ENCODE measurements around the gene ORC5.

ORC5 gene

DNA sequence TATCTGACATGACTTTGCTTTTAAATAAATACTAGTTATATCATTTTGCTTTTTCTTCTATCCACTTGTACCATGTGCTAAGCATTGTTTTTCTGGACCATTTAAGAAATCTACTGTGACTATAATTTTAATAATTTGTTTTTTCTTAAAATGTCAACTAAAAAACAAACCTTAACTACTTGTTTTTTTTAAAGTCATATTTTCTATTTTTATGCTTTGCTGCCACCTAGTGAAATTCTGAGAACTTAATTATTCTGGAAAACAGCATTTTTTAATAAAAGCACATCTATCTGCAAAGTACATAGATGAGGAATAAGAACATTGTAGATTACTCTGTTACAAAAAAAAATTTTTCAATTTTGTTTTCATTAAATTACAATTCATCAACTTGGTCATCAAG lies 47.4 kb downstream of the ORC5 start:
- no peak for FAIRE-seq
- no peak for DNase-seq (ENCODE audit: insufficient read length, low spot score)
- TF ChIP-seq PAX5 (IDR thresholded peaks at IDR 0.05; ENCODE audit: insufficient read depth, low read length, severe bottlenecking), result no peak
- no peak for TF ChIP-seq POU2F2 (IDR thresholded peaks at IDR 0.05; ENCODE audit: low read depth, low read length)
- TF ChIP-seq SPI1 (IDR thresholded peaks at IDR 0.05; ENCODE audit: low read depth, low read length), result no peak
- TF ChIP-seq TAF1 (IDR thresholded peaks at IDR 0.05; ENCODE audit: low read depth, low read length), result no peak
- TF ChIP-seq POLR2A (IDR thresholded peaks at IDR 0.05; ENCODE audit: low read depth, low read length), result no peak
- no peak for TF ChIP-seq POLR2AphosphoS5 (IDR thresholded peaks at IDR 0.05; ENCODE audit: low read depth, low read length)

DNA sequence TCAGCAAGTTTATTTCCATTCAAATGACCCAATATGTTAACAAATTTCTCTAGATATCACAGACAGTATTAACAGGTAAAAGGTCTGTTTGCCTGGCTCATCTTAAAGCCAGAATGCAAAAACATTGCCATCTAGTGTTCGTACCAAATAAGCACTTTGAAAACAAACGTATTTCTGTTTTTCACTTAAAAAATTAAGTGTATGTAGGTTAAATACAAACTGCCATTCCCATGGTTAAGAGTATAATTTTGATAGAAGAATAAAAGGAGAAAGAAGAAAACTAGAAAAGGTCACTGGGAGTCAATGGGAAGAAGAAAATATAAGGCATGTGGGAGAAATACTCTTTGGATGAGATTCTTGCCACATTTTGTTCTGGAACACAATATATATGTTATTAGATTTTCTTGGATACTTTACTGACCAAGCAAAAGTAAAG lies 51.0 kb downstream of the ORC5 start:
- no peak for FAIRE-seq
- no peak for TF ChIP-seq PAX5 (IDR thresholded peaks at IDR 0.05; ENCODE audit: insufficient read depth, low read length, severe bottlenecking)
- TF ChIP-seq POU2F2 (IDR thresholded peaks at IDR 0.05; ENCODE audit: low read depth, low read length), result no peak
- TF ChIP-seq POLR2AphosphoS5 (IDR thresholded peaks at IDR 0.05; ENCODE audit: low read depth, low read length), result no peak
- TF ChIP-seq TAF1 (IDR thresholded peaks at IDR 0.05; ENCODE audit: low read depth, low read length), result no peak
- TF ChIP-seq POLR2A (IDR thresholded peaks at IDR 0.05; ENCODE audit: low read depth, low read length), result no peak
- no peak for TF ChIP-seq SPI1 (IDR thresholded peaks at IDR 0.05; ENCODE audit: low read depth, low read length)
- DNase-seq (ENCODE audit: insufficient read length, low spot score), result no peak

DNA sequence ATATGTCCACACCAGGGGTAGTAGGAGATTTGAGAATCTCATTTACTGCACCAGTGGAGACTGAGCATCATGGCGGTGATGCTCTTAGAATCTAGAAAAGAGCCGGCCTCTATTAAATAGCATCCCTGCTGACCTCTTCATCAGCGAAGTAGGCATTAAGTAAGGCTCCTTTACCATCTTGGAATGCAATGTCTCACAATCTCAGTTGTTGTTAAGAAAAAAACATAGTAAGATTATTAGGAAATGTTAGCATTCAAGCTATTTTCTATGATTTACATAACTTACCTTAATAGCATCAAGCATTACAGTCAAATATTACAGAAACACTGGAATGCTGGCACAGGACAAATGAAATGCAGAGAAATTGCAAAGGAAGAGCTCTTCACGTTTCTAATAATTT lies 54.5 kb downstream of the ORC5 start:
- DNase-seq (ENCODE audit: insufficient read length, low spot score) (no peak), FAIRE-seq (no peak)
- TF ChIP-seq PAX5 (IDR thresholded peaks at IDR 0.05; ENCODE audit: insufficient read depth, low read length, severe bottlenecking), result no peak
- no peak for TF ChIP-seq SPI1 (IDR thresholded peaks at IDR 0.05; ENCODE audit: low read depth, low read length)
- TF ChIP-seq TAF1 (IDR thresholded peaks at IDR 0.05; ENCODE audit: low read depth, low read length), result no peak
- no peak for TF ChIP-seq POLR2AphosphoS5 (IDR thresholded peaks at IDR 0.05; ENCODE audit: low read depth, low read length)
- no peak for TF ChIP-seq POU2F2 (IDR thresholded peaks at IDR 0.05; ENCODE audit: low read depth, low read length)
- no peak for TF ChIP-seq POLR2A (IDR thresholded peaks at IDR 0.05; ENCODE audit: low read depth, low read length)

DNA sequence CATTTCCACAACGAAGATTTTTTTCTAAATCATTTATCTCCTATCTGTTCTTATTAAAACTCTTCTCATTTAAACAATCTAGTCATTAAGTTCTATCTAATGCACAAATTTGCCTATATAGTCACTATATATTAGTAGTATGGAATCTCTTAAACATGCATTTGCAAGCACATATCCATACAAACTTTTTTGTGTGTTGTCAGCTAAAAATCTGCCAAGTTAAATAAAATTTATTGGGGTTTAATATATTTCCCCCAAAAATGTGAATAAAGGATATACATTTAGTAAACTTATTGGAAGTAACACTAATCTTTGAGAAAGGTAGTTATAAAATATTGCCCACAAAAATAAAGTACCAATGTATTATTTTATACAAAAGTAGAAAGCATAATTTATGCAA lies 55.3 kb downstream of the ORC5 start:
- TF ChIP-seq TAF1 (IDR thresholded peaks at IDR 0.05; ENCODE audit: low read depth, low read length) (no peak), PAX5 (IDR thresholded peaks at IDR 0.05; ENCODE audit: insufficient read depth, low read length, severe bottlenecking) (no peak), POLR2AphosphoS5 (IDR thresholded peaks at IDR 0.05; ENCODE audit: low read depth, low read length) (no peak), SPI1 (IDR thresholded peaks at IDR 0.05; ENCODE audit: low read depth, low read length) (no peak), POLR2A (IDR thresholded peaks at IDR 0.05; ENCODE audit: low read depth, low read length) (no peak), POU2F2 (IDR thresholded peaks at IDR 0.05; ENCODE audit: low read depth, low read length) (no peak)
- no peak for DNase-seq (ENCODE audit: insufficient read length, low spot score)
- no peak for FAIRE-seq

DNA sequence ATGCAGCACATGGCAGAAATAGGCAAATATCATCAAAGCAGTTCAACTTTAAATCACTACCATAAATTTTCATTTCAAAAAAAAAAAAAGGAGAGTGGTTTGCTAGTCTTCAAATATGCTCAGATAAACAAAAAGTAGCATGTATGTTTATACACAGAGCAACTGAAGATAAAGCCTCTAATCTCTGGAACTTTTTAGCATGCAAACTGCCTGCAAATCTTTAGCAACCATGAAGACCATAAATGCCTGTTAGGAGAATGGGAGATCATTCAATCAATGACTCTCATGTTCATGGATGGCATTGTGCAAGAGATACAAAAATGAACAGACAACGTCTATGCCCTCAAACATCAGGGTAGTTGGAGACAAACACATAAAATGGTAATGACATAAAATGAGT lies 57.3 kb downstream of the ORC5 start:
- FAIRE-seq, result no peak

DNA sequence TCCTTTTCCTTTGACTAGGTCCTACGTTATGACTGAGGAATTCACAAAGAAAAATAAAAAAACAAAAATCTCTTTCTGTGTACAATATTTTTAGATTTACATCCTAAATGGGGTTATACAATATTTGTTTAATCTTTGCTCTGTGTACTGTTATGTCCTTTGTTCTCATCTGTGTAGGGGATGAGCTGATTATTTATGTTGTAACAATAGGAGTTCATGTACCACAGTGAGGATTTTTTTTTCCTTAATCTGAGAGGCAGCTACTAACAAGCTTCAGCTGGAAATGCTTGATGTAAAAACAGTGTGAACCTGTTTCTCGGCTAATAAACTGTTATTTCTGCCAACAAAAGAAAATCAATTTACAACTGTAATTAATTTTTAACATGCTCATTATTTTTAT lies 58.0 kb downstream of the ORC5 start:
- FAIRE-seq, result no peak
- TF ChIP-seq PAX5 (IDR thresholded peaks at IDR 0.05; ENCODE audit: insufficient read depth, low read length, severe bottlenecking) (no peak), TAF1 (IDR thresholded peaks at IDR 0.05; ENCODE audit: low read depth, low read length) (no peak), POLR2A (IDR thresholded peaks at IDR 0.05; ENCODE audit: low read depth, low read length) (no peak), POLR2AphosphoS5 (IDR thresholded peaks at IDR 0.05; ENCODE audit: low read depth, low read length) (no peak), POU2F2 (IDR thresholded peaks at IDR 0.05; ENCODE audit: low read depth, low read length) (no peak), SPI1 (IDR thresholded peaks at IDR 0.05; ENCODE audit: low read depth, low read length) (no peak)
- DNase-seq (ENCODE audit: insufficient read length, low spot score), result no peak

More for the DNA sequence above, 57.3 kb downstream of the ORC5 start:
- DNase-seq (ENCODE audit: insufficient read length, low spot score), result no peak
- TF ChIP-seq TAF1 (IDR thresholded peaks at IDR 0.05; ENCODE audit: low read depth, low read length), result no peak

DNA sequence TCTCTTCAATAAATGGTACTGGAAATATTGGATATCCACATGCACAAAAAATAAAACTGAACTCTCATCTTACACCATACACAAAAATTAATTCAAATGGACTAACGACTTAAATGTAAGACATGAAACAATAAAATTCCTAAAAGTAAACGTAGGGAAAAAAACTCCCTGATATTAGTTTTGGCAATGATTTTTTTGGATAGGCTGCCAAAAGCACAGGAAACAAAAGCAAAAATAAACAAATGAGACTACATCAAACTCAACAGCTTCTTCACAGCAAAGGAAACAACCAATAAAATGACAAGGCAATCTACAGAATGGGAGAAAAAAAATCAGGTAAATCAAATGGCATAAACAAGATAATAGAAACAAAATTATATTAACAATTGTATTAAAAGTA lies 65.7 kb downstream of the ORC5 start:
- no peak for FAIRE-seq
- no peak for DNase-seq (ENCODE audit: insufficient read length, low spot score)
- TF ChIP-seq SPI1 (IDR thresholded peaks at IDR 0.05; ENCODE audit: low read depth, low read length) (no peak), POLR2AphosphoS5 (IDR thresholded peaks at IDR 0.05; ENCODE audit: low read depth, low read length) (no peak), POU2F2 (IDR thresholded peaks at IDR 0.05; ENCODE audit: low read depth, low read length) (no peak), POLR2A (IDR thresholded peaks at IDR 0.05; ENCODE audit: low read depth, low read length) (no peak), PAX5 (IDR thresholded peaks at IDR 0.05; ENCODE audit: insufficient read depth, low read length, severe bottlenecking) (no peak)

DNA sequence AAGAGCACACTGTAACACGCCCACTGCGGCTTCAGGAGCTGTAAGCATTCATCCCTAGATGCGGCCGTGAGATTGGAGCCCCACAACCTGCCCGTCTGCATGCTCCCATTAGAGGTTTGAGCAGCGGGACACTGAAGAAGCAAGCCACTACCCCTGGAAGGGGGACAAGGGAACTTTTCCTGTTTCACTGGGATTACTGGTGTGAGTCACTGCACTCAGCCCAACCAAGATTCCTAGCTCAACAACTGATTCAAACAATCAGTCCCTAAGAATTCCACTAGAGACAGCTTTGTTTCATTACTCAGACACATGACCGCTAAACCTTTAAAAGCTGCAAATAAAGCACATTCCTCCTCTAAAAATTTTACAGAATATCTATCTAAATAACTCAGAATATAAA lies 69.8 kb downstream of the ORC5 start:
- FAIRE-seq (no peak), DNase-seq (ENCODE audit: insufficient read length, low spot score) (no peak)
- no peak for TF ChIP-seq PAX5 (IDR thresholded peaks at IDR 0.05; ENCODE audit: insufficient read depth, low read length, severe bottlenecking)
- no peak for TF ChIP-seq POLR2A (IDR thresholded peaks at IDR 0.05; ENCODE audit: low read depth, low read length)
- TF ChIP-seq TAF1 (IDR thresholded peaks at IDR 0.05; ENCODE audit: low read depth, low read length), result no peak
- no peak for TF ChIP-seq SPI1 (IDR thresholded peaks at IDR 0.05; ENCODE audit: low read depth, low read length)
- no peak for TF ChIP-seq POU2F2 (IDR thresholded peaks at IDR 0.05; ENCODE audit: low read depth, low read length)
- no peak for TF ChIP-seq POLR2AphosphoS5 (IDR thresholded peaks at IDR 0.05; ENCODE audit: low read depth, low read length)

DNA sequence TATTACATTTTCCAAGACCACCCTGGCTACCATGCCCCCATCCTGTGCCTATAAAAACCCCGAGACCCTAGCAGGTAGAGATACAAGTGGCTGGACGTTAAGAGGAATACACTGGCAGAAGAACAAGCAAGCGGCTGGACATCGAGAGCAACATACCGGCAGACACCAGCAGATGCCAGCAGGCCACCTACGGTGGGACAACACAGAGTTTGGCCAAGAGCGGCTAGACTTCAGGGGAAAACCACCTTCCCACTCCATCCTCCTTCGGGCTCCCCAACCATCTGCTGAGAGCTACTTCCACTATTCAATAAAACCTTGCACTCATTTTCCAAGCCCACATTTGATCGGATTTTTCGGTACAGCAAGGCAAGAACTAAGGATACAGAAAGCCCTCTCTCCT lies 70.3 kb downstream of the ORC5 start:
- no peak for FAIRE-seq

DNA sequence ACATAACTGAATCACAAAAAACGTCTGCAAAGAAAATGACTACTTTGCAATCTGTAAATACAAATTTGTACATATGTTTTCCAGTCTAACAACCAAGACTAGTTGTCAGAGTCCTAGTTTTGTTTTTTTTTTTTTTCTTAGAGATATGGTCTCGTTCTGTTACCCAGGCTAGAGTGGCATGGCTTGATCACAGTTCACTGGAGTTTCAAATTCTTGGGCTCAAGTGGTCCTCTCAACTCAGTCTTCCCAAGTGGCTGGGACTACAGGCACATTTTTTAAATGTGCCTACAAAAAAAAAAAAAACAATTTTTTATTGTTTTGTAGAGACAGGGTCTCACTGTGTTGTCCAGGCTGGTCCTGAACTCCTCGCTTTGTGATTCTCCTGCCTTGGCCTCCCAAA lies 70.8 kb downstream of the ORC5 start:
- TF ChIP-seq PAX5 (IDR thresholded peaks at IDR 0.05; ENCODE audit: insufficient read depth, low read length, severe bottlenecking) (no peak), POLR2AphosphoS5 (IDR thresholded peaks at IDR 0.05; ENCODE audit: low read depth, low read length) (no peak), POU2F2 (IDR thresholded peaks at IDR 0.05; ENCODE audit: low read depth, low read length) (no peak), POLR2A (IDR thresholded peaks at IDR 0.05; ENCODE audit: low read depth, low read length) (no peak), SPI1 (IDR thresholded peaks at IDR 0.05; ENCODE audit: low read depth, low read length) (no peak), TAF1 (IDR thresholded peaks at IDR 0.05; ENCODE audit: low read depth, low read length) (no peak)
- no peak for FAIRE-seq

More for the DNA sequence above, 70.3 kb downstream of the ORC5 start:
- no peak for DNase-seq (ENCODE audit: insufficient read length, low spot score)
- TF ChIP-seq PAX5 (IDR thresholded peaks at IDR 0.05; ENCODE audit: insufficient read depth, low read length, severe bottlenecking) (no peak), POLR2AphosphoS5 (IDR thresholded peaks at IDR 0.05; ENCODE audit: low read depth, low read length) (no peak), SPI1 (IDR thresholded peaks at IDR 0.05; ENCODE audit: low read depth, low read length) (no peak), POLR2A (IDR thresholded peaks at IDR 0.05; ENCODE audit: low read depth, low read length) (no peak), TAF1 (IDR thresholded peaks at IDR 0.05; ENCODE audit: low read depth, low read length) (no peak), POU2F2 (IDR thresholded peaks at IDR 0.05; ENCODE audit: low read depth, low read length) (no peak)

More for the DNA sequence above, 70.8 kb downstream of the ORC5 start:
- DNase-seq (ENCODE audit: insufficient read length, low spot score), result no peak
